ENCODE data around the gene SPEM1.

DNA sequence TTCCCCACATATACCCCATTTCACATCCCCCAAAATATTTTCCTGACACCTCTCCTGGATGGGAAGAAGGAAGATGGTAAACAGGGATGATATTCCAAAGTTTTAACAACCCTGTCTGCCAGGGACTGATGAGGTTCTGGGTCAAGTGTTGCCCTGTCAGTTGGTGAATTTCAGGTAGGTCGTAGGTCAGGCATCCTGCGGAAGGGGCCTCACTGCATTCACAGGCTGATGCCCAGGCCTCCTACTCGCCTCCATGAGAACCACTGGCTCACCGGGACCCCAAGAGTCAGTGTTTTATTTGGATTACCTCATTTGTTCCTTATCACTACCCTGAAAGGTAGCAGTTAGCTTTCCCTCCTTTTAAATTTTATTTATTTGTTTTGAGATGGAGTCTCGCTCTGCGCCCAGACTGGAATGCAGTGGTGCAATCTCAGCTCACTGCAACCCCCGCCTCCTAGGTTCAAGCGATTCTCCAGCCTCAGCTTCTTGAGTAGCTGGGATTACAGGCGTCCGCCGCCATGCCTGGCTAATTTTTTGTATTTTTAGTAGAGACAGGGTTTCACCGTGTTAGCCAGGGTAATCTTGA, 48.8 kb downstream of the SPEM1 start:
- TF ChIP-seq KLF5 (IDR thresholded peaks at IDR 0.05; ENCODE audit: partially characterized antibody) (no peak), NFYA (IDR thresholded peaks at IDR 0.05; ENCODE audit: borderline replicate concordance, low read depth, low read length) (no peak), FOXK2 (IDR thresholded peaks at IDR 0.05) (no peak)
- TF ChIP-seq, protein P1, sequence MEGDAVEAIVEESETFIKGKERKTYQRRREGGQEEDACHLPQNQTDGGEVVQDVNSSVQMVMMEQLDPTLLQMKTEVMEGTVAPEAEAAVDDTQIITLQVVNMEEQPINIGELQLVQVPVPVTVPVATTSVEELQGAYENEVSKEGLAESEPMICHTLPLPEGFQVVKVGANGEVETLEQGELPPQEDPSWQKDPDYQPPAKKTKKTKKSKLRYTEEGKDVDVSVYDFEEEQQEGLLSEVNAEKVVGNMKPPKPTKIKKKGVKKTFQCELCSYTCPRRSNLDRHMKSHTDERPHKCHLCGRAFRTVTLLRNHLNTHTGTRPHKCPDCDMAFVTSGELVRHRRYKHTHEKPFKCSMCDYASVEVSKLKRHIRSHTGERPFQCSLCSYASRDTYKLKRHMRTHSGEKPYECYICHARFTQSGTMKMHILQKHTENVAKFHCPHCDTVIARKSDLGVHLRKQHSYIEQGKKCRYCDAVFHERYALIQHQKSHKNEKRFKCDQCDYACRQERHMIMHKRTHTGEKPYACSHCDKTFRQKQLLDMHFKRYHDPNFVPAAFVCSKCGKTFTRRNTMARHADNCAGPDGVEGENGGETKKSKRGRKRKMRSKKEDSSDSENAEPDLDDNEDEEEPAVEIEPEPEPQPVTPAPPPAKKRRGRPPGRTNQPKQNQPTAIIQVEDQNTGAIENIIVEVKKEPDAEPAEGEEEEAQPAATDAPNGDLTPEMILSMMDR (IDR thresholded peaks at IDR 0.05 in 2 of 3, conservative IDR thresholded peaks at IDR 0.05 in 1 of 3; ENCODE audit: control insufficient read depth in 2 of 3, extremely low read depth in 1 of 3, insufficient read depth in 1 of 3, low read depth in 3 of 3, low read length in 3 of 3) = no peak

Data from GM12878 (cell line).